H1 (cell line): ENCODE data around the gene ACKR2. TPM values are rescaled to one million over a fixed set of nuclear protein-coding genes. Genes with fewer than 3 reads are reported as not detected.

Source experiments
- ASH2L ChIP-seq: fragments of 200-600, 300-600 bp; sonication (generic); IDR thresholded peaks from one replicate; pipeline ENCODE4 v1.7.1; 2017; ENCODE audit warnings: low read length
- BACH1 ChIP-seq: IDR thresholded peaks from 2 replicates; pipeline ENCODE4 v1.6.1; 2012; ENCODE audit warnings: low read length, improper control_type of control experiment
- CBX5 ChIP-seq: fragments of 300-800, 300-1000 bp; sonication (generic); IDR thresholded peaks from 2 replicates; pipeline ENCODE4 v1.7.1; 2016; ENCODE audit warnings: antibody characterized with exemption, low read length, low read depth
- CHD2 ChIP-seq: IDR thresholded peaks from 2 replicates; pipeline ENCODE4 v1.6.1; 2012; ENCODE audit warnings: low read length, improper control_type of control experiment
- CHD7 ChIP-seq: fragments of 300-600 bp; sonication (generic); IDR thresholded peaks from 2 replicates; pipeline ENCODE4 v1.7.1; 2012; ENCODE audit warnings: low read length, moderate library complexity, mild to moderate bottlenecking, inconsistent platforms; ENCODE audit not compliant: insufficient replicate concordance
- EP300 ChIP-seq, 2 experiments: IDR thresholded peaks; 1 replicate in 1 of 2; 2 replicates in 1 of 2; pipeline ENCODE4 v1.6.1; 2011 to 2012; ENCODE audit warnings: low read depth in 2 of 2, low read length in 2 of 2, mild to moderate bottlenecking in 2 of 2, borderline replicate concordance in 1 of 2, inconsistent platforms in 1 of 2, moderate library complexity in 1 of 2
- MAFK ChIP-seq: IDR thresholded peaks from 2 replicates; pipeline ENCODE4 v1.6.1; 2012; ENCODE audit warnings: low read depth, mild to moderate bottlenecking, improper control_type of control experiment, low read length
- RAD21 ChIP-seq, 2 experiments: IDR thresholded peaks in 1 of 2; conservative IDR thresholded peaks in 1 of 2; 2 replicates each; pipeline ENCODE4 v1.6.1; 2011; ENCODE audit warnings: low read depth in 2 of 2, low read length in 2 of 2, improper control_type of control experiment in 1 of 2, inconsistent platforms in 1 of 2, mild to moderate bottlenecking in 1 of 2, moderate library complexity in 1 of 2
- SIN3A ChIP-seq, 2 experiments: IDR thresholded peaks in 1 of 2; conservative IDR thresholded peaks in 1 of 2; 2 replicates each; pipeline ENCODE4 v1.6.1; 2011 to 2012; ENCODE audit warnings: low read length in 2 of 2, improper control_type of control experiment in 1 of 2, low read depth in 1 of 2, mild to moderate bottlenecking in 1 of 2
- SIRT6 ChIP-seq: IDR thresholded peaks from one replicate; pipeline ENCODE4 v1.7.1; 2012; ENCODE audit warnings: low read length, inconsistent platforms
- SP2 ChIP-seq: IDR thresholded peaks from 2 replicates; pipeline ENCODE4 v1.6.1; 2012; ENCODE audit warnings: mild to moderate bottlenecking, low read length, inconsistent platforms
- TBP ChIP-seq: IDR thresholded peaks from 2 replicates; pipeline ENCODE4 v1.6.1; 2011; ENCODE audit warnings: low read depth, low read length, improper control_type of control experiment
- TEAD4 ChIP-seq: IDR thresholded peaks from 2 replicates; pipeline ENCODE4 v1.6.1; 2012; ENCODE audit warnings: low read depth, low read length, inconsistent platforms, mixed read lengths
- polyA plus RNA-seq, 7 experiments: library from polyadenylated mRNA; depleted of rRNA in 3 of 7; stranded (reverse) in 5 of 7; unstranded in 2 of 7; fragments of >200 nt in 5 of 7; fragments of 200-250 nt in 2 of 7; gene quantifications; 1 replicate in 5 of 7; 2 replicates in 1 of 7; 4 replicates in 1 of 7; pipeline versions ENCODE4 v1.2.1 to v1.2.3, GENCODE V29; 2011 to 2013; ENCODE audit warnings: missing spikeins in 2 of 7, mixed read lengths in 2 of 7
- total RNA-seq: library from RNA; stranded (reverse); fragmentation: NEBNext Ultra II Directional; extraction: Animal tissue kit (Norgen Biotek cat#: 25700); gene quantifications from 2 replicates; pipeline ENCODE4 v1.2.1, GENCODE V29; 2021

Gene ACKR2
- total and polyA plus RNA-seq, 2 of the 8 experiments (the other 6 are each of a cell fraction or from before 2014, with no cell fraction given): 0.09 to 0.12 TPM

GRCh38 chr3:42827654-42828053, 18.4 kb downstream of the ACKR2 start (continued):
- TF ChIP-seq CHD7: no peak
- TF ChIP-seq SIN3A (conservative IDR thresholded peaks at IDR 0.05 in 1 of 2, IDR thresholded peaks at IDR 0.05 in 1 of 2; ENCODE audit: low read depth in 1 of 2, low read length in 2 of 2): no peak
- TF ChIP-seq SP2: no peak
- TF ChIP-seq BACH1: no peak
- no peak for TF ChIP-seq EP300 (IDR thresholded peaks at IDR 0.05; ENCODE audit: borderline replicate concordance in 1 of 2, low read depth in 2 of 2, low read length in 2 of 2)
- no peak for TF ChIP-seq CHD2
- TF ChIP-seq CBX5: no peak
- TF ChIP-seq SIRT6: no peak
- no peak for TF ChIP-seq TEAD4
- TF ChIP-seq TBP: no peak
- no peak for TF ChIP-seq ASH2L
- TF ChIP-seq RAD21 (IDR thresholded peaks at IDR 0.05 in 1 of 2, conservative IDR thresholded peaks at IDR 0.05 in 1 of 2; ENCODE audit: low read depth in 2 of 2, low read length in 2 of 2): no peak
- TF ChIP-seq MAFK: no peak
